Heart left ventricle (tissue), 16 donors: Measurements from ENCODE around the gene MNAT1. TPM values are rescaled to one million over a fixed set of nuclear protein-coding genes. Genes with fewer than 3 reads are reported as not detected.
A peak's percentile ranks its signal among the peaks of the same experiment; 100 is the strongest.

Experiments used
- ATAC-seq, 4 donors: fragments of 200-7000 bp; cut with Tn5 transposase; one replicate each; pipeline ENCODE4 v1.9.1; 2020 to 2022; ENCODE audit warnings: moderate library complexity in 4 of 4, mild to moderate bottlenecking in 3 of 4, moderate number of reproducible peaks in 1 of 4
- DNase-seq, 5 donors: peaks; one replicate each; pipeline ENCODE4 v3.0.0-alpha.2; 2020
- H3K27ac ChIP-seq, 12 donors: fragments of 200-600 bp; sonication (generic) in 4 of 12; one replicate each; pipeline versions ENCODE4 v1.5.0 to v1.8.0; 2016 to 2022; ENCODE audit warnings: mild to moderate bottlenecking in 2 of 12
- H3K27me3 ChIP-seq, 9 donors: fragments of 200-600 bp; sonication (generic) in 2 of 9; one replicate each; pipeline versions ENCODE4 v1.5.1 to v1.8.0; 2016 to 2022; ENCODE audit warnings: mild to moderate bottlenecking in 3 of 9
- H3K36me3 ChIP-seq, 9 donors: fragments of 200-600 bp; sonication (generic) in 2 of 9; one replicate each; pipeline versions ENCODE4 v1.5.0 to v1.8.0; 2018 to 2022; ENCODE audit warnings: mild to moderate bottlenecking in 2 of 9
- H3K4me1 ChIP-seq, 12 donors: fragments of 200-600 bp; sonication (generic) in 4 of 12; one replicate each; pipeline versions ENCODE4 v1.5.0 to v1.8.0; 2016 to 2022; ENCODE audit warnings: mild to moderate bottlenecking in 3 of 12
- H3K4me3 ChIP-seq, 12 donors: fragments of 200-600 bp; sonication (generic) in 4 of 12; one replicate each; pipeline versions ENCODE4 v1.5.0 to v1.8.0; 2017 to 2022; ENCODE audit warnings: mild to moderate bottlenecking in 9 of 12, moderate library complexity in 4 of 12
- H3K9me3 ChIP-seq, 12 donors: fragments of 200-600 bp; sonication (generic) in 4 of 12; one replicate each; pipeline versions ENCODE4 v1.5.0 to v1.8.0; 2016 to 2022; ENCODE audit warnings: mild to moderate bottlenecking in 1 of 12
- POLR2A ChIP-seq, 2 donors: fragments of 450-650 bp; IDR thresholded peaks; one replicate each; pipeline ENCODE4 v1.6.1; 2017; ENCODE audit warnings: antibody characterized with exemption in 2 of 2, mild to moderate bottlenecking in 2 of 2, moderate library complexity in 2 of 2
- WGBS, 4 donors: extraction: QIAGEN DNeasy Blood & Tissue Kit in 2 of 4; methylation state at CpG; one replicate each; pipeline versions ENCODE4 v1.1.5 to v1.1.7; 2013 to 2018; 5-methylcytosine and 5-hydroxymethylcytosine counted together
- intact Hi-C, 10 donors: fragments of 100-400 bp; cut with DNase I; formaldehyde crosslinking; loops; one replicate each; pipeline versions ENCODE4 v1.11.1 to v1.14.2; 2022
- polyA plus RNA-seq, 2 donors: library from polyadenylated mRNA; stranded (reverse); fragments of 200-250 nt; gene quantifications; one replicate each; pipeline ENCODE4 v1.2.3, GENCODE V29; 2013
- total RNA-seq, 9 donors: library from RNA; depleted of rRNA in 2 of 9; stranded (reverse); fragments of >200 nt in 2 of 9; fragmentation: NEBNext Ultra II Directional in 3 of 9; extraction: Animal tissue kit (Norgen Biotek cat#: 25700) in 3 of 9; gene quantifications; one replicate each; pipeline versions ENCODE4 v1.1.0 to v1.2.4, GENCODE V29; 2016 to 2023
- TF ChIP-seq, protein P1 (sequence below), 12 donors: fragments of 200-600 bp; sonication (generic) in 4 of 12; IDR thresholded peaks; one replicate each; pipeline versions ENCODE4 v1.5.0 to v1.8.0; 2018 to 2022; ENCODE audit warnings: antibody characterized with exemption in 12 of 12, mild to moderate bottlenecking in 5 of 12
- donor health status: ischemic (EF 13 %, LVEDD 7.1; RV severe dilation, severe dysfunction).
- donor health status: healthy with polysubstance abuse.
- donor health status: DM: no; HTN: yes; CAD: no.
- donor health status: DM: no; HTN: no; CAD: no.
- donor health status: ischemic (EF 25% LVEDD 6.9; RV normal size, moderate dysfunction).
- donor health status: ischemic (EF 25% LVEDD 5.7; RV mildly dilated, moderate dysfunction).
- donor health status: healthy.
- donor health status: DM: yes; HTN: yes; CAD: no.
- donor health status: ischemic (EF 35%, LVEDD 5.7; RV mildly dilated, moderate dysfunction).
- donor health status: nonischemic (EF 11% LVEDD 7.7; RV severe dilation, severe dysfunction).
- donor health status: DM: yes; HTN: yes; CAD: no.
- donor health status: PGD.
- donor health status: ischemic (EF 29% LVEDD 5.4; RV normal size, mild dysfunction).
- donor health status: nonischemic (EF 23%, LVEDD 6.1; RV moderate dilation, normal function).

MNAT1 gene
- total and polyA plus RNA-seq, 11 donors, result 18.9 to 32.6 (median 27.0) TPM

DNA sequence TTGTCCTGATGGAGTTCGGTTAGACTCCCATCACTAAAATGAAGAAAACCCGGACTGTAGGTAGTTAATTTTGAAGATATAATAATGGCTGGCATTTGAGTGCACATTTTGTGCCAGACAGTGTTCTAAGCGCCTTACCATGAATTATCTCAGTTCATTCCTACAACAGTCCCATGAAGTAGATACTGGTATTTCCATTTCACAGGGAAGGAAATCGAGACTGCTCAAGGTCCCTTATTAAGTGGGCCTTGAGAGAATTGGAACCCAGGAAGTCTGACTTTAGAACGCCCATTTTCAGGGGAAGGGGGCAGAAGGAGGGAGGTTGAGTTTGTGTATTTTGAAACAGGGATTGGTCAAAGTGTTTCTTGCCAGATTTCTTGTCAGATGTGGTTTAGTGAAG is 855 bp downstream of the MNAT1 start:
- peaks cover 0 to 12% (median 0%) of the 10 kb centered on the region in 9 donors for H3K27me3 ChIP-seq
- ATAC-seq (no peak), DNase-seq (no peak)
- peak overlapping the region in 4 of 12 donors; percentile 62 to 83 (median 70) for H3K27ac ChIP-seq
- H3K4me1 ChIP-seq, result peaks cover 0 to 34% (median 19%) of the 10 kb centered on the region in 12 donors
- WGBS, 4 donors, result 7 to 16% (median 11%) methylated on average over 5 of the region's 5 CpGs
- peak overlapping the region; percentile 49 to 92 (median 78) for H3K4me3 ChIP-seq
- H3K9me3 ChIP-seq, result no peaks in the 10 kb centered on the region
- H3K36me3 ChIP-seq, result no peaks in the 10 kb centered on the region
- TF ChIP-seq POLR2A (IDR thresholded peaks at IDR 0.05), result no peak
- TF ChIP-seq, protein P1, sequence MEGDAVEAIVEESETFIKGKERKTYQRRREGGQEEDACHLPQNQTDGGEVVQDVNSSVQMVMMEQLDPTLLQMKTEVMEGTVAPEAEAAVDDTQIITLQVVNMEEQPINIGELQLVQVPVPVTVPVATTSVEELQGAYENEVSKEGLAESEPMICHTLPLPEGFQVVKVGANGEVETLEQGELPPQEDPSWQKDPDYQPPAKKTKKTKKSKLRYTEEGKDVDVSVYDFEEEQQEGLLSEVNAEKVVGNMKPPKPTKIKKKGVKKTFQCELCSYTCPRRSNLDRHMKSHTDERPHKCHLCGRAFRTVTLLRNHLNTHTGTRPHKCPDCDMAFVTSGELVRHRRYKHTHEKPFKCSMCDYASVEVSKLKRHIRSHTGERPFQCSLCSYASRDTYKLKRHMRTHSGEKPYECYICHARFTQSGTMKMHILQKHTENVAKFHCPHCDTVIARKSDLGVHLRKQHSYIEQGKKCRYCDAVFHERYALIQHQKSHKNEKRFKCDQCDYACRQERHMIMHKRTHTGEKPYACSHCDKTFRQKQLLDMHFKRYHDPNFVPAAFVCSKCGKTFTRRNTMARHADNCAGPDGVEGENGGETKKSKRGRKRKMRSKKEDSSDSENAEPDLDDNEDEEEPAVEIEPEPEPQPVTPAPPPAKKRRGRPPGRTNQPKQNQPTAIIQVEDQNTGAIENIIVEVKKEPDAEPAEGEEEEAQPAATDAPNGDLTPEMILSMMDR (IDR thresholded peaks at IDR 0.05), result no peak
- intact Hi-C loops, result loop anchor here in 2 of 10 donors (5.0 to 10.0 kb wide), 2 partner anchors 247 to 391 kb away; partner anchors contain the start of genes SLC38A6 (in 1 of the 2) and TRMT5 (in 1 of the 2)

DNA sequence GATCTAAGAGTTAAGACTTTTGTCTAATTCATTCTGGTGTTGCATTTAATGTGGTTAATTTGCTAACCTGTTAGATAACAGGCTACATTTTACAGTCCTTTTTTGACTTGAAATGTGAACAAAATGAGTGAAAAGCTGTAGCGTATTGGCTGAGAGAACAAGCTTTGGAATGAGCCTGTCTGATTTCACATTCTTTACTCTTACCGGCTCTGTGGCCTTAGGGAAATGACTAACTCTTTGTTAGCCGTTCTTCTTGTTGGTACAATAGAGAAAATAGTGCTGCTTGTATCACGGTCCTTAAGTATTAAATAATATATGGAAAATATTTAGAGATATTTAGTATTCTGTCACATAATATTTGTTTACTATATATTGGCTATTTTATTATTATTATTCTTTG is 1.9 kb downstream of the MNAT1 start:
- WGBS, 4 donors, result 29 to 42% (median 30%) methylated on average over 4 of the region's 4 CpGs
- no peak for ATAC-seq
- TF ChIP-seq, protein P1 (IDR thresholded peaks at IDR 0.05), result no peak
- no peak for TF ChIP-seq POLR2A (IDR thresholded peaks at IDR 0.05)
- Histone ChIP-seq H3K27ac (no peak overlapping the region), H3K9me3 (no peaks in the 10 kb centered on the region), H3K27me3 (peaks cover 0 to 12% (median 0%) of the 10 kb centered on the region in 9 donors), H3K4me3 (peak overlapping the region in 5 of 12 donors; percentile 15 to 92 (median 71)), H3K36me3 (no peaks in the 10 kb centered on the region), H3K4me1 (peaks cover 0 to 34% (median 19%) of the 10 kb centered on the region in 12 donors)
- intact Hi-C loops, result loop anchor here in 2 of 10 donors (5.0 to 10.0 kb wide), 2 partner anchors 246 to 392 kb away; partner anchors contain the start of genes SLC38A6 (in 1 of the 2) and TRMT5 (in 1 of the 2)
- no peak for DNase-seq

DNA sequence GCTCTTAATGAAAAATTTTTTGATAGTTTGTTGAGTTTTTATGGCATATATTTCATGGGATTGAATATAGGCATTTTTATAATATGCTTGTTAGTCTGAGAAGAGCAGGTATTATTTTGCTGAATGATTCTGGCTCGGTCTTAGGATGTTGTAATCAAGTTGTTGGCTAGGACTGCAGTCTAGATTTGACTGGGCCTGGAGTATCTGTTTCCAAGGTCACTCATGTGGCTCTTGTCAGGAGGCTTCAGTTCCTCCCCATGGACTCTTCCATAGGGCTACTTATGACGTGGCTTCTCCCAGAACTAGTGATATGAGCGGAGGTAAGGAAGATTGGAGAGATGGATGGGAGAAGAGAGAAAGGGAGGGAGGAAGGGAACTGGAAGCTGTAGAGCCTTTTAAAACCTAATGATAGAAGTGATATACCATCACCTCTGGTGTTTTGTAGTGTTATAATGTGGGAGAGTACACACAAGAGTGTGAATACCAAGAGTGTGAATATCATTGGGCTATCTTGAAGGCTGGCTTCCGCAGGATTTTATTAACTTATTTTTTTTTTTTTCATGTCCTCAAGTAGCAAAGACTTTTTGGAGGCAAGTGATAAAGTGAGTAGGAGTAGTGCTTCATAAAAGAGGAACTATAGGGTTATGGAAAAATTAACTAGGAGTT is 4.4 kb downstream of the MNAT1 start:
- Histone ChIP-seq H3K36me3 (no peaks in the 10 kb centered on the region), H3K9me3 (peaks cover 0 to 15% (median 3%) of the 10 kb centered on the region in 12 donors), H3K27ac (no peak overlapping the region), H3K27me3 (no peaks in the 10 kb centered on the region), H3K4me1 (peaks cover 0 to 34% (median 19%) of the 10 kb centered on the region in 12 donors), H3K4me3 (no peak overlapping the region)
- intact Hi-C loops, result loop anchor here in 2 of 10 donors (5.0 to 10.0 kb wide), 2 partner anchors 243 to 394 kb away; partner anchors contain the start of genes SLC38A6 (in 1 of the 2) and TRMT5 (in 1 of the 2)
- DNase-seq (no peak), ATAC-seq (peak in 2 of 4 donors; percentile 41 to 70)
- TF ChIP-seq, protein P1 (IDR thresholded peaks at IDR 0.05), result no peak
- 71 to 77% (median 74%) methylated on average over 4 of the region's 4 CpGs for WGBS, 4 donors

DNA sequence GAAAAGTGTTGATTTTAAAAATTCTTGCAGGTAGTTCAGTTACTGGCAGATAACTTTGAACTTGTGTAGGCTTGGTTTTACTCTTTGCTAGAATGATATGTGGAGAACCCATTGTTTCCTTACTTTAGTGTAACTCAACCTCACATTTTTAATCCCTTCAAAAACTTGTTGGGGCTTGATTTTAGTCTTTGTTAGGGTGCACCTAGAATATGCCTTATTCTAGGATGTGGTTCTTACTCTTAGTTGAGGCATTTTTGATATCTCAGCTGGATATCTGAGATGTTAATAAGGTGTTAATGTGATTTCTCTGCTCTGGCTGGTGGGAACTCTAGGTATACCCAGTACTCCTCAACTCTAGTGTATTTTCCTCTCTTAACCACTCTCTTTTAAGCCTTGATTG is 10.0 kb downstream of the MNAT1 start:
- Histone ChIP-seq H3K4me1 (no peaks in the 10 kb centered on the region), H3K9me3 (peaks cover 0 to 21% (median 3%) of the 10 kb centered on the region in 12 donors), H3K27ac (no peak overlapping the region), H3K4me3 (no peak overlapping the region), H3K27me3 (no peaks in the 10 kb centered on the region), H3K36me3 (no peaks in the 10 kb centered on the region)
- no peak for ATAC-seq
- no peak for DNase-seq
- intact Hi-C loops, result no loop called here
- no peak for TF ChIP-seq POLR2A (IDR thresholded peaks at IDR 0.05)
- TF ChIP-seq, protein P1 (IDR thresholded peaks at IDR 0.05), result no peak
